ENCODE results near the gene YARS1. TPM values are rescaled to one million over a fixed set of nuclear protein-coding genes. Genes with fewer than 3 reads are reported as not detected.

YARS1 gene
- total RNA-seq, 4 donors from 2014 or later, result 37.8 to 59.4 (median 55.9) TPM

- DNase-seq (no peak), ATAC-seq (no peak)
- Histone ChIP-seq H3K9me3 (no peaks in the 10 kb centered on the region), H3K4me1 (peaks cover 35 to 38% of the 10 kb centered on the region in 2 donors), H3K27ac (peak overlapping the region; percentile 95 to 99 (median 96)), H3K36me3 (no peaks in the 10 kb centered on the region), H3K27me3 (no peaks in the 10 kb centered on the region), H3K4me3 (peak overlapping the region; percentile 91 to 98 (median 93))
- TF ChIP-seq CTCF (IDR thresholded peaks at IDR 0.05 in 4 of 5, conservative IDR thresholded peaks at IDR 0.05 in 1 of 5) (no peak), POLR2A (IDR thresholded peaks at IDR 0.05) (no peak)
- in situ Hi-C loops (cut with MboI; ENCODE audit: low sequenced_read_pairs in 4 of 4) (no loop called here), intact Hi-C loops (cut with DNase I; ENCODE audit: low total_unique reads) (loop anchor here (5.0 kb wide), 3 partner anchors 117 to 653 kb away; partner anchors contain the start of genes SYNC and ZSCAN20)
Observed at GRCh38 chr1:32818804-32819541, 1.8 kb upstream of the YARS1 start.

GRCh38 chr1:32817815-32818786 is 943 bp upstream of the YARS1 start:
- peak; percentile 44 to 55 for ATAC-seq
- peak; percentile 58 to 85 for DNase-seq
- TF ChIP-seq CTCF (IDR thresholded peaks at IDR 0.05 in 4 of 5, conservative IDR thresholded peaks at IDR 0.05 in 1 of 5), result no peak
- no peaks in the 10 kb centered on the region for H3K9me3 ChIP-seq
- no peaks in the 10 kb centered on the region for H3K36me3 ChIP-seq
- in situ Hi-C loops (cut with MboI; ENCODE audit: low sequenced_read_pairs in 4 of 4), result no loop called here
- peaks cover 44 to 45% of the 10 kb centered on the region in 2 donors for H3K4me1 ChIP-seq
- peak overlapping the region; percentile 91 to 98 (median 93) for H3K4me3 ChIP-seq
- H3K27ac ChIP-seq, result peak overlapping the region; percentile 95 to 99 (median 96)
- no peaks in the 10 kb centered on the region for H3K27me3 ChIP-seq
- intact Hi-C loops (cut with DNase I; ENCODE audit: low total_unique reads), result loop anchor here (1.0 to 5.0 kb wide), 4 partner anchors 116 to 654 kb away; partner anchors contain the start of genes RBBP4, SYNC and ZSCAN20

- intact Hi-C loops (cut with DNase I; ENCODE audit: low total_unique reads), result loop anchor here (1.0 to 5.0 kb wide), 4 partner anchors 114 to 656 kb away; partner anchors contain the start of genes RBBP4, SYNC and ZSCAN20
- no peaks in the 10 kb centered on the region for H3K36me3 ChIP-seq
- H3K27me3 ChIP-seq, result no peaks in the 10 kb centered on the region
- no peak for TF ChIP-seq POLR2A (IDR thresholded peaks at IDR 0.05)
- no peak for TF ChIP-seq CTCF (IDR thresholded peaks at IDR 0.05 in 4 of 5, conservative IDR thresholded peaks at IDR 0.05 in 1 of 5)
- no peaks in the 10 kb centered on the region for H3K9me3 ChIP-seq
- in situ Hi-C loops (cut with MboI; ENCODE audit: low sequenced_read_pairs in 4 of 4), result no loop called here
- ATAC-seq, result peak; percentile 26 to 29
- H3K27ac ChIP-seq, result peak overlapping the region; percentile 95 to 99 (median 96)
- peaks cover 45 to 47% of the 10 kb centered on the region in 2 donors for H3K4me1 ChIP-seq
- DNase-seq, result peak in 1 of 2 donors; percentile 6
- peak overlapping the region; percentile 87 to 98 (median 92) for H3K4me3 ChIP-seq
Observed at GRCh38 chr1:32816676-32817158, 441 bp downstream of the YARS1 start.

- Histone ChIP-seq H3K27ac (peak overlapping the region; percentile 3 to 97 (median 52)), H3K4me1 (peaks cover 40 to 42% of the 10 kb centered on the region in 2 donors), H3K4me3 (no peak overlapping the region), H3K27me3 (no peaks in the 10 kb centered on the region), H3K36me3 (peaks cover 0 to 17% of the 10 kb centered on the region in 2 donors), H3K9me3 (no peaks in the 10 kb centered on the region)
- intact Hi-C loops (cut with DNase I; ENCODE audit: low total_unique reads) (no loop called here), in situ Hi-C loops (cut with MboI; ENCODE audit: low sequenced_read_pairs in 4 of 4) (no loop called here)
- TF ChIP-seq CTCF (IDR thresholded peaks at IDR 0.05 in 4 of 5, conservative IDR thresholded peaks at IDR 0.05 in 1 of 5), result peak in 1 of 5 experiments; percentile 11
- TF ChIP-seq POLR2A (IDR thresholded peaks at IDR 0.05), result no peak
- DNase-seq (peak in 1 of 2 donors; percentile 22), ATAC-seq (no peak)
Observed at GRCh38 chr1:32813941-32814739, 3.0 kb downstream of the YARS1 start.
